Keratinocyte (primary cell): ENCODE results near the gene ZNF501.

Source experiments
- CTCF ChIP-seq, 3 experiments: IDR thresholded peaks in 1 of 3; conservative IDR thresholded peaks in 1 of 3; optimal IDR thresholded peaks in 1 of 3; 2 replicates in 2 of 3; 3 replicates in 1 of 3; pipeline versions ENCODE3 to v1.5.1; 2011; ENCODE audit warnings: low read length in 3 of 3, mild to moderate bottlenecking in 3 of 3, moderate library complexity in 2 of 3, control low read depth in 1 of 3, inconsistent platforms in 1 of 3; ENCODE audit not compliant: insufficient read depth in 2 of 3; ENCODE audit errors: extremely low read depth in 1 of 3
- EZH2 ChIP-seq: IDR thresholded peaks from one replicate; pipeline ENCODE4 v1.6.1; 2012; ENCODE audit warnings: inconsistent platforms, mild to moderate bottlenecking, low read length, moderate library complexity

DNA sequence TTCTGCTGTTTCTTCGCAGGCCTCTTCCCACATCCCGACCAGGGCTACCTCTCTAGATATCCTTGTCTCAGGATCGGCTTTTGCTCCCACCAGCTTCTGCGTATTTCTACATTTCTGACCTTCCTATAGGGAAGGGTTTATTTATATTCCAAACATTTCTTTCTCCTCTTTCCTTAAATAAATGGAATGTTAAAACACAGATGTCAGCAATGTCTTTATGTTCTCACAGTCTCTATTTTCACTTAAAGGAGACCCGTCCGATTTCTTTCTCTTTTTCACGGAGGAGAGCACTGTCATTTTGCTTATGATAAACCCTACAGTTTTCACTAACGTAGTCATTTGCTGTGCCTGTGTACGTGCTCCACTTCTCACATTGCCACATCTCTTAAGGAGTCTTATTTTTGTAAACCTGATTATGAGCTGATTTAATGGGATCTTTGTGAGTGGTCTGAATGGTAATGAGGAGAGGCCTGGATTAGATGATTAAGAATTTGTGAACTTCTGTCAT, 32.8 kb downstream of the ZNF501 start:
- no peak for TF ChIP-seq CTCF (optimal IDR thresholded peaks at IDR 0.05 in 1 of 3, IDR thresholded peaks at IDR 0.05 in 1 of 3, conservative IDR thresholded peaks at IDR 0.05 in 1 of 3; ENCODE audit: extremely low read depth in 1 of 3, insufficient read depth in 2 of 3, low read length in 3 of 3)
- TF ChIP-seq EZH2 = no peak
